ENCODE measurements around the gene ADAMTS2. TPM values are rescaled to one million over a fixed set of nuclear protein-coding genes. Genes with fewer than 3 reads are reported as not detected.
A peak's percentile ranks its signal among the peaks of the same experiment; 100 is the strongest.

Gene ADAMTS2
- polyA plus RNA-seq, 1 donor from 2014 or later, result not detected

DNA sequence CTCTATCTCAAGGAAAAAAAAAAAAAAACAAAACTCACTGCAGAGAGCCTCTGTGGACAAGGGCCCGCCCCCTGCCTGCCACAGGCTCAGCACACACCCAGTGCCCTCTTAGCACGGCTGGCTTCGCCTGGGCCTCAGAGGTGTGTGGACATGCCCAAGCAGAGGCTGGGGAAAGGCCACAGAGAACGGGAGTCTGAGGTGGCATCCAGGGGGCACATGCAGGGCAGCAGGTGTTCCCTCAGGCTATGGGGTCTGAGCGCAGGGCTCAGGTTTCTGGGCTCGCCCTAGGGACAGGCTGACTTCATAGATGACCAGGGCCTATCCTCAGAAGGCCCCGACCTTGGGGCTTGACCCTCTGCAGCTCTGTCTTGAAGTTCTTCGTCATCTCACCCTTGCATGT lies 146.4 kb downstream of the ADAMTS2 start:
- Mint-ChIP-seq H3K9me3 (no peaks in the 10 kb centered on the region), H3K27ac (peak overlapping the region in 1 of 3 donors; percentile 53), H3K4me3 (no peak overlapping the region), H3K27me3 (peaks cover 4% of the 10 kb centered on the region), H3K4me1 (no peaks in the 10 kb centered on the region), H3K36me3 (no peaks in the 10 kb centered on the region)

GRCh38 chr5:179196405-179197079 lies 148.7 kb downstream of the ADAMTS2 start:
- H3K36me3 Mint-ChIP-seq, result no peaks in the 10 kb centered on the region
- peaks cover 4% of the 10 kb centered on the region for H3K27me3 Mint-ChIP-seq
- no peaks in the 10 kb centered on the region for H3K4me1 Mint-ChIP-seq
- H3K4me3 Mint-ChIP-seq, result no peak overlapping the region
- H3K9me3 Mint-ChIP-seq, result no peaks in the 10 kb centered on the region
- H3K27ac Mint-ChIP-seq, result no peak overlapping the region

DNA sequence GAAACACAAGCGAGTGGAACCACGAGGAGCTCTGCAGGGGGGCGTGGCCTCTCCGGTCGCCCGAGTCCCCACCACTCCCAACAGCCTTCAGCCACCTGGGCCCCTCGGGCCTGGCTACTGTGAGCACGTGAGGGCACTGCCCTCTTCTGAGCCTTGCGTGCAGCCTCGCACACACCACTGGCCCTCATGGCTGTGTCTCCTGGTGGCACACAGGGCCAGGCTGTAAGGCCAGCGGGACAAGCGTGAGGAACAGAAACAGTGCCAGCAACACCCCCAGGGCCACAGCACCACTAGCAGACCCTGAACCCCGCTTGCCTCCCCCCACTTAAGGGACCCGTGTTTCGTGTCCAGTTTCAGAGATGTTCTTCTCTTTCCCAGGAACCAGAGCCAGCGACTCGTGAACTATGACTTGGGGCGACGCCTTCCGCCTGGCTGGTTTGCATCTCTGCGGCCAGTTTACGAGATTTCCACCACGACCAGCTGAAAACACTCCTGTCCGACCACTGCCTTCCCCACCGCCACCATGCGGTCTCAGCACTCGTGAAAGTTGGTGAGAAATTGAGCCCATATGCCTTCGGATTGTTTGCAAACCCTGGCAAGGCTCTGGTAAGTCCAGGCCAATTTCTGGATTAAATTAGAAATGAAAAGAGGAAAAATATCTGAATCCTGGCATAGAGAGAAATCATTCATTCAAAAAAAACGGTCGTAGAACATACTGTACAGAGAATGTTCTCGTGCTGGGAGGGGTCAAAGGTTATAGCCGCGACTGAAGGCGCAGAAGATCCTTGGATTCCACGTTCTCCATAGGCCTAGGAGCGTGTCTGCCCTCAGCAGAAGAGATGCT lies 149.5 kb downstream of the ADAMTS2 start:
- no peaks in the 10 kb centered on the region for H3K36me3 Mint-ChIP-seq
- no peaks in the 10 kb centered on the region for H3K9me3 Mint-ChIP-seq
- H3K27ac Mint-ChIP-seq, result no peak overlapping the region
- peaks cover 4% of the 10 kb centered on the region for H3K27me3 Mint-ChIP-seq
- no peaks in the 10 kb centered on the region for H3K4me1 Mint-ChIP-seq
- H3K4me3 Mint-ChIP-seq, result no peak overlapping the region

DNA sequence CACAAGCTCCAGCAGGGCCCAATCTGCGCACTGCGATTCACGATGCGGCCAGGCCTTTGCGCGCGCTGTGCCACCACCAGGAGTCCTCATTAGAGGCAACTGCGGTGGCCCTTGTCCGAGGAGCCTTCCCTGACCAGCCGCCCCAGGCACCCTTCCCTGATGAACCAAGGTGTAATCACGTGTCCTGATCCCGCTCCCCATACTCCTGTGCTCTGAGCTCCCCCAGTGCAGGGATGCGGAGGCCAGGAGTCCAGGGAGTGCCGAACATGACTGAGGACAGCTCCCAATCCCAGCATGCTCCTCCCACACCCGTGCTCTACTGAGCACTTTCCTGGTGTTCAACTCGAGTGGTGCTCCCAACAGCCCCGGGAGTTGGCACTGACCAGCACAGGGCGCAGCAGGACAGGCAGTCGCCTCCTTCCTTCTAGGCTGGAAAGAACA lies 150.3 kb downstream of the ADAMTS2 start:
- H3K36me3 Mint-ChIP-seq, result no peaks in the 10 kb centered on the region
- H3K4me3 Mint-ChIP-seq, result no peak overlapping the region
- no peaks in the 10 kb centered on the region for H3K9me3 Mint-ChIP-seq
- peaks cover 4% of the 10 kb centered on the region for H3K27me3 Mint-ChIP-seq
- H3K4me1 Mint-ChIP-seq, result no peaks in the 10 kb centered on the region
- H3K27ac Mint-ChIP-seq, result peak overlapping the region in 1 of 3 donors; percentile 71

GRCh38 chr5:179194201-179194910 lies 150.9 kb downstream of the ADAMTS2 start:
- Mint-ChIP-seq H3K4me1 (no peaks in the 10 kb centered on the region), H3K36me3 (no peaks in the 10 kb centered on the region), H3K4me3 (no peak overlapping the region), H3K9me3 (no peaks in the 10 kb centered on the region), H3K27ac (no peak overlapping the region), H3K27me3 (peaks cover 4% of the 10 kb centered on the region)

GRCh38 chr5:179193746-179194145 lies 151.5 kb downstream of the ADAMTS2 start:
- Mint-ChIP-seq H3K27me3 (peaks cover 4% of the 10 kb centered on the region), H3K36me3 (no peaks in the 10 kb centered on the region), H3K9me3 (no peaks in the 10 kb centered on the region), H3K4me1 (no peaks in the 10 kb centered on the region), H3K27ac (no peak overlapping the region), H3K4me3 (no peak overlapping the region)

DNA sequence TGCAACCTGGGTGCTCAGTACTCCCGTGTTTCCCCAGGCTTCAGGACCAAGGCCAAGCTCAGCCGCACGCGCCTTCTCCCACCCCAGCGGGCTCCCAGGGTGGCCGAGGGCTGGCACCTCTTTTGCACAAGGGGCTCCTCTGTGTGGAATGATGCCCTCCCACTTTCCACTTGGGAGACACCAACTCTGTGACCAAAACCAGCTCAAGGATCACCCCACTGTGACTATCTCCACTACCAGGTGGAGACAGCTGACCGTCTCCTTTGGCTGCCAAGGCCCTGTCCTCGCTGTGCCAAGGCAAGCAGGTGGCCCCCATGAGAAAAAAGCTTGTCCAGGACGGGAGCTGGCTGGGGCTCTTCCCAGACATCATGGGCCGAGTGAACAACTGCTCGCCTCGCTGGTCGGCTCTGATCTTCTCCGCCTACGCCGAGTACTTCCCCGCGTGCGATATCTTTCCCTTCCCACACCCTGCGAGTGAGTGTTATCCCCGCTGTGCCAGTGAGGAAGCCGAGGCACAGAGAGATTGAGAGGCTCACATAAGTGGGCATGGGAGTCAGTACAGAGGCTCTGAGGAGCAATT lies 152.3 kb downstream of the ADAMTS2 start:
- H3K4me3 Mint-ChIP-seq, result no peak overlapping the region
- H3K4me1 Mint-ChIP-seq, result no peaks in the 10 kb centered on the region
- no peak overlapping the region for H3K27ac Mint-ChIP-seq
- peaks cover 4% of the 10 kb centered on the region for H3K27me3 Mint-ChIP-seq
- no peaks in the 10 kb centered on the region for H3K9me3 Mint-ChIP-seq
- no peaks in the 10 kb centered on the region for H3K36me3 Mint-ChIP-seq

DNA sequence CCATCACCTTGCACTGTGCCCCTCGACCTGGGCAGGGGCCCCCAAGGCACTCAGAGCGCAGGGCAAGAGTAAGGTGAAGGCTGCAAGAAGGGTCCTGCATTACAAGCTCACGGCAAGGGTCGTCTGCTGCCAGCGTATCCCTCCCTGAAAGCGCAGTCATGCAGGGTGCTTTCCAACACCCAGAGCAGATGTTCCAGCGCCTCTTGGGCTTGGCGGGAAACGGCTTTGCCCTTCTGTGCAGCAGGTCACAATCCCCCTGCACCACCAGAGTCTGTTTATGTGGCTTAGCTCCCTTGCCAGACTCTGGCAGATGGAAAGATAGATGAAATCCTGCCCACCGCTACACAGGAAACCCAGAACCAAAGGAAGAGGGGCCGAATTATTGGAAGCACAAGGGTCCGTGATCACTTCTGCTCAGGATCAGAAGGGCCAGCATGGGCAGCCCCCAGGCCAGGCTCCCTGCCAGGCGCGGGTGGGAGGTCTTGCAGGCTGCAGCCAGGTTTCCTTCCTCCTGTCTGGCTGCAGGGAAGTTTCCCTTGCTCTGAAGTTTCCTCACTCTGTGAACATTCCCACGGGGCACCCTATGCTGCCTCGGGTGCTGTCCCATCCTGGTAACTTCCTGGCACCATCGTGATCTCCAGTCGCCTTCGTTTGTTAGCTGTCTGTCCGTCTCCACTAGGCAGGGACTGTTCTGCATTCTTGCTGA lies 152.9 kb downstream of the ADAMTS2 start:
- Mint-ChIP-seq H3K36me3 (no peaks in the 10 kb centered on the region), H3K4me3 (no peak overlapping the region), H3K27ac (no peak overlapping the region), H3K4me1 (no peaks in the 10 kb centered on the region), H3K9me3 (no peaks in the 10 kb centered on the region), H3K27me3 (peaks cover 4% of the 10 kb centered on the region)

GRCh38 chr5:179191506-179192184 lies 153.6 kb downstream of the ADAMTS2 start:
- Mint-ChIP-seq H3K9me3 (no peaks in the 10 kb centered on the region), H3K4me1 (no peaks in the 10 kb centered on the region), H3K4me3 (no peak overlapping the region), H3K27me3 (peaks cover 4% of the 10 kb centered on the region), H3K36me3 (peaks cover 1% of the 10 kb centered on the region), H3K27ac (no peak overlapping the region)

GRCh38 chr5:179190851-179191505 lies 154.3 kb downstream of the ADAMTS2 start:
- Mint-ChIP-seq H3K27ac (no peak overlapping the region), H3K9me3 (no peaks in the 10 kb centered on the region), H3K4me3 (no peak overlapping the region), H3K27me3 (peaks cover 2% of the 10 kb centered on the region), H3K36me3 (peaks cover 1% of the 10 kb centered on the region), H3K4me1 (no peaks in the 10 kb centered on the region)

DNA sequence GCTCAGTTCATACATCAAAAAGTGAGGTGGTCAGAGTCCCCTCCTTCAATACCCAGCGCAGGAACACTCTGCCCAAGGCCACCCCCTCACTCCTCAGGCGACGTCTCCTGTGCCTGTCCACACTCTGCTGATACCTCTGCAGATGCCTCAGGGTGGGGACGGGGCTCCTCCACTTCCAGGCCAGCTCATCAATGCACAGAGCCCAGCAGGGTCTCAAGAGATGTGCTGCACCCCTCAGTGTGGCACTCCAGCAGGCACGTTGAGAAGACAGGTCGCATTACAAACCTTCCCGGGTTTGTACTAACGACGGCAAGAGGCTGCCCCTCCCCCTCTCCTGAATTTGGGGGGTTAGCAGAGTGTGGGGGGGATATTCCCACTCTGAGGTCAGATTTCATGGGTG lies 156.6 kb downstream of the ADAMTS2 start:
- H3K36me3 Mint-ChIP-seq, result peaks cover 1% of the 10 kb centered on the region
- H3K4me3 Mint-ChIP-seq, result no peak overlapping the region
- H3K27ac Mint-ChIP-seq, result no peak overlapping the region
- H3K9me3 Mint-ChIP-seq, result no peaks in the 10 kb centered on the region
- H3K27me3 Mint-ChIP-seq, result peaks cover 5% of the 10 kb centered on the region
- no peaks in the 10 kb centered on the region for H3K4me1 Mint-ChIP-seq

DNA sequence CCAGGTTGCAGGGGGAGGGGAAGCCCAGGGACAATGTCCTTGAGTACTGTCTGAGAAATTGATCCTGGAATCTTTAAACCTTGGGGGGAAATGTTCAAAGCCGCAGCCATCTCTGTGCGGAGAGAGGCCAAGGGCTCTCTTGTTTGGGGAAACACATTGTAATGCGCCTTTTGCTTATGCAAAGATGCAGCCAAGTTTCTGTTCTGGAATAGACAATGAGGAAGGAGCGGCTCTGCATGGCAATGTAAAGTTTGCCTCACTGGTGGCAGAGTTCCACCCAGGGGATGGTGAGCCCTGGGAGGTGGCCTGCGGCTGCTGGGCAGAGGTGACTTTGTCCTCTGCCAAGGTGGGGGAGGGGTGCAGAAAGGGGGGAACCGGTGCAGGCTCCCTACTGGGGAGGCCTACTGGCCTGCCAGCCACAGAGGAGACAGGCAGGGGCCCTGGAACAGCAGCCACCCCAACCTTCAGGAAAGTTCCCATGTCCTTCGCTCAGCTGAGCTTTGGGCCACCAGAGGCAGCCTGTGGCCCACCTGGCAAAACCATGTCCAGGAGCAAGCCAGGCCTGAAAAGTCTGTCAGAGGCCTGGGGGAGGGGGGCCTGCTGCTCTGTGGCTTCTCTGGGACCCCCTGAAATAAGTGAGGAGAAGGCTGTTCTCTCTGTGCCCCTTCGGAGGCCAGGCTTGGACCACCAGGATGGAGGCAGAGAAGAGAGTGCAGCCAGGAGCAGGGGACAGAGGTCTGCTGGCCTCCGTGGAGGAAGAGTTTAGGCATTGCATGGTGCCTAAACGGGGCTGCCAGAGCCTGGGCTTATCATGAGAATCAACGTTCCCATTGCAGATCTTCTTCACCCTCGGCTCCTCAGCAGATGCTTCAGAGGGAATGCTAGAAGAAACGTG lies 157.3 kb downstream of the ADAMTS2 start:
- H3K27me3 Mint-ChIP-seq, result peaks cover 8% of the 10 kb centered on the region
- peaks cover 0 to 2% (median 0%) of the 10 kb centered on the region in 3 donors for H3K4me1 Mint-ChIP-seq
- H3K4me3 Mint-ChIP-seq, result no peak overlapping the region
- H3K36me3 Mint-ChIP-seq, result peaks cover 1% of the 10 kb centered on the region
- H3K27ac Mint-ChIP-seq, result no peak overlapping the region
- H3K9me3 Mint-ChIP-seq, result no peaks in the 10 kb centered on the region

- peaks cover 8% of the 10 kb centered on the region for H3K27me3 Mint-ChIP-seq
- H3K4me1 Mint-ChIP-seq, result peaks cover 0 to 2% (median 0%) of the 10 kb centered on the region in 3 donors
- H3K27ac Mint-ChIP-seq, result no peak overlapping the region
- no peaks in the 10 kb centered on the region for H3K9me3 Mint-ChIP-seq
- peaks cover 1% of the 10 kb centered on the region for H3K36me3 Mint-ChIP-seq
- H3K4me3 Mint-ChIP-seq, result peak overlapping the region in 1 of 4 donors; percentile 47
Observed at GRCh38 chr5:179187229-179187678, 158.0 kb downstream of the ADAMTS2 start.

All from IgD-negative memory B cell (primary cell).